UCSD-AML1 (cell line): ENCODE measurements around the gene SDR42E2.
"Not testable (repeated sequence)": the region's sequence is repeated elsewhere in the genome, so short reads cannot be mapped to it uniquely, and the experiment has no call there.

ENCODE experiments used
- DNase-seq: peaks from one replicate; lab custom pipeline; 2025; ENCODE audit not compliant: unreplicated experiment; lab: John Stamatoyannopoulos, UW

SDR42E2 gene

DNA sequence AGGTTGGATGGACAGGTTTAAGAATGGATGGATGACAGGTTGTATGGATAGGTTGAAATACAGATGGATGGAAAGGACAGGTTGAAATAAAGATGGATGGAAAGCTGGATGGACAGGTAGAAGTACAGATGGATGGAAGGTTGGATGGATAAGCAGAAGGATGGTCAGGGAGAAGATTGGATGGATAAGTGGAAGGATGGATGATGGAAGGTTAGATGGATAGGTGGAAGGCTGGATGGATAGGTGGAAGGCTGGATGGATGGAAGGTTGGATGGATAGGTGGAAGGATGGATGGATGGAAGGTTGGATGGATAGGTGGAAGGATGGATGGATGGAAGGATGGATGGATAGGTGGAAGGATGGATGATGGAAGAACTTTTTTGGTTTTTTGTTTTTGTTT lies 905 bp upstream of the SDR42E2 start:
- DNase-seq, result no peak

DNA sequence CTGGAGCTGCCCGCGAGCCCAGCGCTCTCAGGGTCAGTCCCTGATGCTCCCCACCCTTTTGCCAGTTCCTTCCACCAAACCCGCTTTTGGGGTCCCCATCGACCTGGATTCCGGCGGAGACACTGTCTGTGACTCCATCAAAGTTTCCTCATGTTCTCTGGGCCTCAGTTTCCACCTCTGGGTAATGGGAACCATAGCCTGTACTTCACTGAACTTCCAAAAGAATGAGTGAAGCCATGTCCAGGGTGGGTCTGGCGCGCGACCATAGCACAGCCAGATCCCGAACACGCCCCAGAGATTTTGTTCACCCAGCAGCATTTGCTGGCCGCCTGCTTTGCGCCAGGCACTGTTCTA lies 327 bp downstream of the SDR42E2 start:
- DNase-seq, result no peak

DNA sequence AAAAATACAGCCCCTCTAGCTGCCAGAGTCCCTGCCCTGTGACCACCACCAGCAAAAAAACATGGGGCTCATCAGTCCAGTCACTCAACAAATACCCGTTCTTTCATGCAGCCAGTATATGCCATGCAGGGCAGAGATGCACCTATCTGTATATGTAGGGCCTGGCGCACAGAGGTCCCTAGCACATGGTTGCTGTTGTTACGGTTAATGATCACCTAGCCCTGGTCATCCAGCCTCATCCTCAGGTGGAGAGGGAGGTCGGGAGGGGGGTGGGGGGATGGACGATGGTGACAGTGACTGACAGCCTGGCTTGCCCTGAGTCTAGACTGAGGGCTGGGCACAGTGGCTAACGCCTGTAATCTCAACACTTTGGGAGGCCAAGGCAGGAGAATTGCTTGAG lies 1.5 kb downstream of the SDR42E2 start:
- no peak for DNase-seq

GRCh38 chr16:22164482-22164881 lies 2.2 kb downstream of the SDR42E2 start:
- no peak for DNase-seq

- DNase-seq, result no peak
Measured at GRCh38 chr16:22165508-22166285, 3.4 kb downstream of the SDR42E2 start.

DNA sequence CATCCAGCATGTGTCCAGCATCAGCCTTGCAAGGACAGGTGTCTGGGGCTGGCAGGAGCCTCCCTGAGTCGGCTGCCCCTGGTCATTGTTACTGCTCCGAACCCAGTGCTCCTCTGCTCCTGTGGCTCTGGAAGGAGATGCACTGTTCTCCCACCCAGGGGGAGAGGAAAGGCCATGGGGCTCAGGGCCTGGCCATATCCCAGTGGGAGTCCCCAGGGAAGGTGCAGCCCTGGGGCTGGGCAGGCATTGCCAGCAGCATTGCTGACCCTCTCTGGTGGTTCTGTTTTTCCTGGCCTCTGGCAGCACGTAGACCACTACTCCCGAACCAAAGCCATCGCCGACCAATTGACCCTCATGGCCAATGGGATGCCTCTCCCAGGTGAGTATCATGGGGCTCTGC lies 9.6 kb downstream of the SDR42E2 start:
- no peak for DNase-seq

GRCh38 chr16:22172642-22173041 lies 10.3 kb downstream of the SDR42E2 start:
- not testable (repeated sequence) for DNase-seq

GRCh38 chr16:22174642-22175041 lies 12.3 kb downstream of the SDR42E2 start:
- no peak for DNase-seq

GRCh38 chr16:22177968-22178930 lies 15.9 kb downstream of the SDR42E2 start:
- no peak for DNase-seq

DNA sequence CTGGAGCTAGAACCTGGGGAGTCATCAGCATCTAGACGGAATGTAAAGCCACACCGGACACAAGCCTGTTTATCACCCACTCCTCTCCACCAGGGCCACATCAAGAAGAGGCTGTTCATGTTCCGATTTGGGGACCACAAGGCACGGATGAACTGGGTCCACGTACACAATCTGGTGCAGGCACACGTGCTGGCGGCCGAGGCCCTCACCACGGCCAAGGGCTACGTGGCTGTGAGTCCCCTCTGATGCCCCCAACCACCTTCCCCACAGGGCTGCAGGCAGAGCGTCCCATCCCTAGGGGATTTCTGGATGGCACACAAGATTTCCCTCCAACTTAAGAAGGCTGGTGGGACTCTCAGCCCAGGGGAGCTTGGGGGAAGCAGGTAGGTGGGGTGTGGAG lies 19.1 kb downstream of the SDR42E2 start:
- no peak for DNase-seq

- no peak for DNase-seq
Measured at GRCh38 chr16:22181843-22182242, 19.5 kb downstream of the SDR42E2 start.

GRCh38 chr16:22183335-22183734 lies 21.0 kb downstream of the SDR42E2 start:
- DNase-seq, result no peak

- no peak for DNase-seq
Measured at GRCh38 chr16:22183901-22184614, 21.8 kb downstream of the SDR42E2 start.

DNA sequence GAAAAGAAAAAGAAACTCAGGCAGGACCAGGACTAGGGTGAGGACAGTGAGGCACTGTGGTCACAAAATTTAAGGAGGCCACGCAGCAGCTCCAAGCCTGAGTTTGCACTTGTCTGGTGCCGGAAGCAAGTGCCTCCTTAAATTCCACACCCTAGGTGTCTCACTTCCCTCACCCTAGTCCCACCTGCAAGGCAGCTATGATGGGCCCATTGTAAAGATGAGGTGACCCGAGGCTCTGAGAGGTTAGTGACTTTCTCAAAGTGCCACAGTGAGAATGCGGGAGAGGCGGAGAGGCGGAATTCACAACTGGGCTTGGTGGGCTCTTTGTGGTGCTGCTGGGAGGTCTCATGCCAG lies 22.3 kb downstream of the SDR42E2 start:
- DNase-seq, result no peak

DNA sequence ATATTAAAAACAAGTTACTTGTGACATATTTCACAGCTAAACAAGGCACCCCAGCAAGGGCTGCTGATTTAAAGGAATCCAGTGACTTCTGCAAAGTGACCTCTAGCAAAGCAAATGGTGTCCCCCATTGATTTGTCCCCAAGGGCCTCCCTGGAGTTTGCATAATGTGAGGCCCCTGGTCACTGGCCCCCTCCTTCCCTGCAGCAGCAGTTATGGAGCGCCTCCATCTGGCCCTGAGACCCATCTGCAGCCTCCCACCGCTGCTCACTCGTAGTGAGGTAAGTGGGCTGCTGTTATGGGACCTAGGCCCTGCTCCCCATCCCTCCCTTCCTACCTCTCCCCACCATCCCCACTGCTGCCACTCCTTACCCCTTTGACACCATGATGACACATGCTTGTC lies 24.2 kb downstream of the SDR42E2 start:
- no peak for DNase-seq

- DNase-seq, result no peak
Measured at GRCh38 chr16:22188267-22188594, 25.9 kb downstream of the SDR42E2 start.

- peak; percentile 63 for DNase-seq
Measured at GRCh38 chr16:22188595-22189442, 26.5 kb downstream of the SDR42E2 start.

- peak; percentile 52 for DNase-seq
Measured at GRCh38 chr16:22189473-22190080, 27.3 kb downstream of the SDR42E2 start.

- no peak for DNase-seq
Measured at GRCh38 chr16:22190081-22190775, 27.9 kb downstream of the SDR42E2 start.
